GM23338 (cell line): Measurements from ENCODE around the gene WFDC12.

Experiments used
- CREB1 ChIP-seq: fragments of 250-450 bp; sonication (Bioruptor Pico); IDR thresholded peaks from 2 replicates; pipeline ENCODE4 v1.5.0; 2020; ENCODE audit warnings: low read depth, mild to moderate bottlenecking, moderate library complexity
- EZH2phosphoT487 ChIP-seq: fragments of 200-600 bp; sonication (generic); IDR thresholded peaks from one replicate; pipeline ENCODE4 v1.8.1; 2018; ENCODE audit warnings: antibody characterized with exemption; ENCODE audit not compliant: unreplicated experiment
- JUNB ChIP-seq: IDR thresholded peaks from one replicate; pipeline ENCODE4 v1.6.1; 2016; ENCODE audit warnings: antibody characterized with exemption; ENCODE audit not compliant: unreplicated experiment
- POLR2AphosphoS5 ChIP-seq: IDR thresholded peaks from 2 replicates; pipeline ENCODE4 v1.6.1; 2016; ENCODE audit warnings: antibody characterized with exemption, low read depth
- TF ChIP-seq, protein P1 (sequence below), 2 experiments: fragments of 200-600 bp in 1 of 2; sonication (generic) in 1 of 2; conservative IDR thresholded peaks; 2 replicates each; pipeline versions ENCODE4 v1.5.1 to v1.6.1; 2016 to 2017; ENCODE audit warnings: antibody characterized with exemption in 2 of 2, low read depth in 2 of 2, mild to moderate bottlenecking in 2 of 2, moderate library complexity in 1 of 2
- TF ChIP-seq, protein P2 (sequence below): IDR thresholded peaks from one replicate; pipeline ENCODE4 v1.6.1; 2018; ENCODE audit warnings: antibody characterized with exemption; ENCODE audit not compliant: unreplicated experiment

DNA sequence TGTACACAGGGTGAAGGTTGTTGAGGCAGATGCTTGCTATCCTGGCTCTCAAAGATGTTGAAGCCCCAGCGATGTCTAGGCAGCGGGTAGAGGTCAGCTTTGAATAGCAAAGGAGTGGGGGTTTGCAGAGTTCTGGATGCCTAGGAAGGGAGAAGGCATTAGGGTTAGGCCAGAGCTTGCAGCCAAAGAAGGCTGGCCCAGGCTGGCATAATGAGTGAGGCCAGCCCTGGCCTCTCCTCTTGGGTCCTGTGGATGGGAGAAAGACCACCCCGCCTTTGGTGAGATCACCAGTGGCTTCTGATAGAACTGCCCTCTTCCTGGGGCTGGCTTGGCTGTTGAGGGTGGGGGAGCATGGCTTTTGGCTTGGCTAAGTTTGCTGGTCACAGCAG, 8.9 kb downstream of the WFDC12 start:
- TF ChIP-seq POLR2AphosphoS5 (no peak), CREB1 (no peak), EZH2phosphoT487 (no peak), JUNB (no peak)
- TF ChIP-seq, protein P1, sequence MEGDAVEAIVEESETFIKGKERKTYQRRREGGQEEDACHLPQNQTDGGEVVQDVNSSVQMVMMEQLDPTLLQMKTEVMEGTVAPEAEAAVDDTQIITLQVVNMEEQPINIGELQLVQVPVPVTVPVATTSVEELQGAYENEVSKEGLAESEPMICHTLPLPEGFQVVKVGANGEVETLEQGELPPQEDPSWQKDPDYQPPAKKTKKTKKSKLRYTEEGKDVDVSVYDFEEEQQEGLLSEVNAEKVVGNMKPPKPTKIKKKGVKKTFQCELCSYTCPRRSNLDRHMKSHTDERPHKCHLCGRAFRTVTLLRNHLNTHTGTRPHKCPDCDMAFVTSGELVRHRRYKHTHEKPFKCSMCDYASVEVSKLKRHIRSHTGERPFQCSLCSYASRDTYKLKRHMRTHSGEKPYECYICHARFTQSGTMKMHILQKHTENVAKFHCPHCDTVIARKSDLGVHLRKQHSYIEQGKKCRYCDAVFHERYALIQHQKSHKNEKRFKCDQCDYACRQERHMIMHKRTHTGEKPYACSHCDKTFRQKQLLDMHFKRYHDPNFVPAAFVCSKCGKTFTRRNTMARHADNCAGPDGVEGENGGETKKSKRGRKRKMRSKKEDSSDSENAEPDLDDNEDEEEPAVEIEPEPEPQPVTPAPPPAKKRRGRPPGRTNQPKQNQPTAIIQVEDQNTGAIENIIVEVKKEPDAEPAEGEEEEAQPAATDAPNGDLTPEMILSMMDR (conservative IDR thresholded peaks at IDR 0.05; ENCODE audit: low read depth in 2 of 2), result no peak
- TF ChIP-seq, protein P2, sequence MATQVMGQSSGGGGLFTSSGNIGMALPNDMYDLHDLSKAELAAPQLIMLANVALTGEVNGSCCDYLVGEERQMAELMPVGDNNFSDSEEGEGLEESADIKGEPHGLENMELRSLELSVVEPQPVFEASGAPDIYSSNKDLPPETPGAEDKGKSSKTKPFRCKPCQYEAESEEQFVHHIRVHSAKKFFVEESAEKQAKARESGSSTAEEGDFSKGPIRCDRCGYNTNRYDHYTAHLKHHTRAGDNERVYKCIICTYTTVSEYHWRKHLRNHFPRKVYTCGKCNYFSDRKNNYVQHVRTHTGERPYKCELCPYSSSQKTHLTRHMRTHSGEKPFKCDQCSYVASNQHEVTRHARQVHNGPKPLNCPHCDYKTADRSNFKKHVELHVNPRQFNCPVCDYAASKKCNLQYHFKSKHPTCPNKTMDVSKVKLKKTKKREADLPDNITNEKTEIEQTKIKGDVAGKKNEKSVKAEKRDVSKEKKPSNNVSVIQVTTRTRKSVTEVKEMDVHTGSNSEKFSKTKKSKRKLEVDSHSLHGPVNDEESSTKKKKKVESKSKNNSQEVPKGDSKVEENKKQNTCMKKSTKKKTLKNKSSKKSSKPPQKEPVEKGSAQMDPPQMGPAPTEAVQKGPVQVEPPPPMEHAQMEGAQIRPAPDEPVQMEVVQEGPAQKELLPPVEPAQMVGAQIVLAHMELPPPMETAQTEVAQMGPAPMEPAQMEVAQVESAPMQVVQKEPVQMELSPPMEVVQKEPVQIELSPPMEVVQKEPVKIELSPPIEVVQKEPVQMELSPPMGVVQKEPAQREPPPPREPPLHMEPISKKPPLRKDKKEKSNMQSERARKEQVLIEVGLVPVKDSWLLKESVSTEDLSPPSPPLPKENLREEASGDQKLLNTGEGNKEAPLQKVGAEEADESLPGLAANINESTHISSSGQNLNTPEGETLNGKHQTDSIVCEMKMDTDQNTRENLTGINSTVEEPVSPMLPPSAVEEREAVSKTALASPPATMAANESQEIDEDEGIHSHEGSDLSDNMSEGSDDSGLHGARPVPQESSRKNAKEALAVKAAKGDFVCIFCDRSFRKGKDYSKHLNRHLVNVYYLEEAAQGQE, result no peak
